ENCODE measurements around the gene SPARCL1. TPM values are rescaled to one million over a fixed set of nuclear protein-coding genes. Genes with fewer than 3 reads are reported as not detected.

SPARCL1 gene
- 58.5 and 60.4 TPM in 2 replicates for total RNA-seq

GRCh38 chr4:87529187-87529586 is at the start of gene SPARCL1:
Gene SPARCL1, minus strand, starts transcription at chr4:87529376. Its CDS starts 29,802 bp downstream, at chr4:87499574.

Other genes with a start within 250 kb of the SPARCL1 start
- gene HSD17B13, start 206.5 kb downstream of the SPARCL1 start, total RNA-seq, result 0.05 and 0.27 TPM in 2 replicates
- gene HSD17B11, start 138.2 kb downstream of the SPARCL1 start, total RNA-seq, result 29.2 and 29.9 TPM in 2 replicates
- gene NUDT9, start 106.8 kb downstream of the SPARCL1 start, total RNA-seq, result 25.2 and 30.7 TPM in 2 replicates
- gene DSPP, start 79.2 kb upstream of the SPARCL1 start, total RNA-seq, result not detected in 2 replicates
- gene DMP1, start 120.9 kb upstream of the SPARCL1 start, total RNA-seq, result not detected in 2 replicates